IMR-90 (cell line): ENCODE results near the gene PPRC1.

Experiments
- BHLHE40 ChIP-seq: fragments of 150-350 bp; IDR thresholded peaks from 2 replicates; pipeline ENCODE4 v1.6.1; 2016; ENCODE audit warnings: mild to moderate bottlenecking, low read depth, low read length
- CTCF ChIP-seq: conservative IDR thresholded peaks from 2 replicates; pipeline ENCODE4 v1.5.1; 2012; ENCODE audit warnings: mild to moderate bottlenecking, low read depth, low read length, improper control_type of control experiment
- POLR2A ChIP-seq: IDR thresholded peaks from 2 replicates; pipeline ENCODE4 v1.6.1; 2012; ENCODE audit warnings: mild to moderate bottlenecking, low read depth, low read length
- RAD21 ChIP-seq: IDR thresholded peaks from 2 replicates; pipeline ENCODE4 v1.6.1; 2012; ENCODE audit warnings: low read length, improper control_type of control experiment
- RCOR1 ChIP-seq: IDR thresholded peaks from 2 replicates; pipeline ENCODE4 v1.6.1; 2012; ENCODE audit warnings: mild to moderate bottlenecking, low read length, improper control_type of control experiment; ENCODE audit not compliant: insufficient replicate concordance
- USF2 ChIP-seq: fragments of 150-350 bp; IDR thresholded peaks from 2 replicates; pipeline ENCODE4 v1.6.1; 2017; ENCODE audit warnings: mild to moderate bottlenecking, antibody characterized with exemption, low read length, low read depth

GRCh38 chr10:102135956-102136526 lies 3.2 kb downstream of the PPRC1 start:
- TF ChIP-seq POLR2A: no peak
- no peak for TF ChIP-seq CTCF
- no peak for TF ChIP-seq USF2
- no peak for TF ChIP-seq RAD21
- no peak for TF ChIP-seq RCOR1
- no peak for TF ChIP-seq BHLHE40
